ENCODE results near the gene UBE3D. TPM values are rescaled to one million over a fixed set of nuclear protein-coding genes. Genes with fewer than 3 reads are reported as not detected.

Gene UBE3D
- total and polyA plus RNA-seq, 10 donors: 3.8 to 20.6 (median 8.1) TPM

- Histone ChIP-seq H3K27me3 (replicated peaks in 1 of 7) (no peaks in the 10 kb centered on the region), H3K36me3 (peaks cover 0 to 17% (median 0%) of the 10 kb centered on the region in 6 donors), H3K4me3 (no peak overlapping the region), H3K4me1 (no peaks in the 10 kb centered on the region), H3K9me3 (no peaks in the 10 kb centered on the region), H3K27ac (no peak overlapping the region)
- TF ChIP-seq POLR2A (IDR thresholded peaks at IDR 0.05): no peak
- TF ChIP-seq POLR2AphosphoS5 (IDR thresholded peaks at IDR 0.05): no peak
- no peak for TF ChIP-seq CTCF (IDR thresholded peaks at IDR 0.05 in 8 of 11, conservative IDR thresholded peaks at IDR 0.05 in 3 of 11)
- intact Hi-C loops (cut with DNase I; ENCODE audit: low total_unique reads): no loop called here
- DNase-seq: no peak
Measured at GRCh38 chr6:82910820-82911219, 154.8 kb downstream of the UBE3D start.

DNA sequence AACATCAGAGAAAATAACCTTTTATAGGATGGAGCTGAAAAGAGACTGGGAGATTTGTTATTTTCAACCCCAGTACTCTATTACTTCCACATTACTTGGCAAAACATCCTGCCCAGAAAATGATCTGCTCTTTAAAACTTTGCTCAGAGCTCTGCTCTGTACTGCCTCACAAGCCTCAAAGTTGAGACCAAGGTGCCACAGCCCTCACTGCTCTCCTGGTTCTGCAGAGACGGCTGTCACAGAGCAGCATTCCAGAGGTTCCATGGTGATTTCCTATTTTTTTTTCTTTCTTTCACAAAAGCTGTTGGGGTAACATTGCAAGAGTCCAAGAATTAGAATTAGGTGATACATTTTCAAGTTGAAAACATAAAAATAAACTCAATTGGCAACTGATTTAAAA lies 155.2 kb downstream of the UBE3D start:
- TF ChIP-seq POLR2AphosphoS5 (IDR thresholded peaks at IDR 0.05) (no peak), CTCF (IDR thresholded peaks at IDR 0.05 in 8 of 11, conservative IDR thresholded peaks at IDR 0.05 in 3 of 11) (no peak), POLR2A (IDR thresholded peaks at IDR 0.05) (no peak)
- H3K4me3 ChIP-seq: no peak overlapping the region
- intact Hi-C loops (cut with DNase I; ENCODE audit: low total_unique reads): no loop called here
- no peaks in the 10 kb centered on the region for H3K4me1 ChIP-seq
- 37 to 94% (median 87%) methylated on average over 1 of the region's 1 CpG for WGBS, 5 donors
- no peaks in the 10 kb centered on the region for H3K9me3 ChIP-seq
- no peak overlapping the region for H3K27ac ChIP-seq
- no peak for DNase-seq
- H3K27me3 ChIP-seq (replicated peaks in 1 of 7): no peaks in the 10 kb centered on the region
- H3K36me3 ChIP-seq: peaks cover 0 to 13% (median 0%) of the 10 kb centered on the region in 6 donors

DNA sequence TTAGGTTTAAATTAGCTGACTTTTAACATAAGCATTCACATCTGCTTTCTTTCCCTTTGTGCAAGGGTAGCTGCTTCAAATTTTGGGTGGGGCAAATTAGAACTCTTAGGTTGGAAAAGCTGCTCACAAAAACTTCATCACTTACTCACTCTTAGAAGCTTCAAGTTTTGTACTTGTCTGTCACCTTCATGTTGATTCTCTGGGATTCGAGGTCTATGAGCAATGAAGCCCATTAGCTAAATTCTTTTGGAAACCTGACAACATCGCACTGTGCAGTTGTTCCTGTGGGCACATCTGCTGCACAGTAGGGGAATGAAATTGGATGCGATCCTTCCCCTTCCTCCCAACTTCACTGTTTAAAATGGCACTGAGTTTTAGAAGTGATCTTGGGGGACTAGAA lies 156.1 kb downstream of the UBE3D start:
- H3K27me3 ChIP-seq (replicated peaks in 1 of 7): no peaks in the 10 kb centered on the region
- H3K36me3 ChIP-seq: peaks cover 0 to 7% (median 0%) of the 10 kb centered on the region in 6 donors
- H3K4me1 ChIP-seq: no peaks in the 10 kb centered on the region
- DNase-seq: no peak
- no peak overlapping the region for H3K4me3 ChIP-seq
- H3K27ac ChIP-seq: no peak overlapping the region
- no peaks in the 10 kb centered on the region for H3K9me3 ChIP-seq
- WGBS, 5 donors: 87 to 94% (median 91%) methylated on average over 3 of the region's 3 CpGs
- TF ChIP-seq CTCF (IDR thresholded peaks at IDR 0.05 in 8 of 11, conservative IDR thresholded peaks at IDR 0.05 in 3 of 11): no peak
- no peak for TF ChIP-seq POLR2AphosphoS5 (IDR thresholded peaks at IDR 0.05)
- TF ChIP-seq POLR2A (IDR thresholded peaks at IDR 0.05): no peak
- intact Hi-C loops (cut with DNase I; ENCODE audit: low total_unique reads): no loop called here

- Histone ChIP-seq H3K27me3 (replicated peaks in 1 of 7) (no peaks in the 10 kb centered on the region), H3K27ac (no peak overlapping the region), H3K4me1 (no peaks in the 10 kb centered on the region), H3K9me3 (no peaks in the 10 kb centered on the region), H3K36me3 (no peaks in the 10 kb centered on the region), H3K4me3 (no peak overlapping the region)
- no peak for DNase-seq
- TF ChIP-seq POLR2A (IDR thresholded peaks at IDR 0.05) (no peak), POLR2AphosphoS5 (IDR thresholded peaks at IDR 0.05) (no peak)
- WGBS, 5 donors: 65 to 91% (median 77%) methylated on average over 2 of the region's 2 CpGs
- intact Hi-C loops (cut with DNase I; ENCODE audit: low total_unique reads): no loop called here
Measured at GRCh38 chr6:82908661-82909060, 157.0 kb downstream of the UBE3D start.

GRCh38 chr6:82906951-82907350 lies 158.7 kb downstream of the UBE3D start:
- 25 to 60% (median 29%) methylated on average over 1 of the region's 1 CpG for WGBS, 5 donors
- Histone ChIP-seq H3K27me3 (replicated peaks in 1 of 7) (no peaks in the 10 kb centered on the region), H3K4me3 (no peak overlapping the region), H3K9me3 (no peaks in the 10 kb centered on the region), H3K27ac (no peak overlapping the region), H3K36me3 (no peaks in the 10 kb centered on the region), H3K4me1 (no peaks in the 10 kb centered on the region)
- intact Hi-C loops (cut with DNase I; ENCODE audit: low total_unique reads): no loop called here
- TF ChIP-seq POLR2A (IDR thresholded peaks at IDR 0.05) (no peak), POLR2AphosphoS5 (IDR thresholded peaks at IDR 0.05) (no peak), CTCF (IDR thresholded peaks at IDR 0.05 in 8 of 11, conservative IDR thresholded peaks at IDR 0.05 in 3 of 11) (no peak)
- DNase-seq: no peak
